Measurements from ENCODE around the gene MEI1.

MEI1 gene

GRCh38 chr22:41772645-41773044 lies 73.3 kb downstream of the MEI1 start:
- no peak for TF ChIP-seq NFIC (IDR thresholded peaks at IDR 0.05)
- no peak for TF ChIP-seq ZBTB7A (IDR thresholded peaks at IDR 0.05; ENCODE audit: low read depth)
- no peak for TF ChIP-seq EGR1 (IDR thresholded peaks at IDR 0.05)
- no peak for TF ChIP-seq FOXM1 (IDR thresholded peaks at IDR 0.05; ENCODE audit: borderline replicate concordance, low read depth)
- no peak for TF ChIP-seq EP300 (IDR thresholded peaks at IDR 0.05; ENCODE audit: borderline replicate concordance)
- TF ChIP-seq CREB1 (IDR thresholded peaks at IDR 0.05; ENCODE audit: low read depth) = no peak

DNA sequence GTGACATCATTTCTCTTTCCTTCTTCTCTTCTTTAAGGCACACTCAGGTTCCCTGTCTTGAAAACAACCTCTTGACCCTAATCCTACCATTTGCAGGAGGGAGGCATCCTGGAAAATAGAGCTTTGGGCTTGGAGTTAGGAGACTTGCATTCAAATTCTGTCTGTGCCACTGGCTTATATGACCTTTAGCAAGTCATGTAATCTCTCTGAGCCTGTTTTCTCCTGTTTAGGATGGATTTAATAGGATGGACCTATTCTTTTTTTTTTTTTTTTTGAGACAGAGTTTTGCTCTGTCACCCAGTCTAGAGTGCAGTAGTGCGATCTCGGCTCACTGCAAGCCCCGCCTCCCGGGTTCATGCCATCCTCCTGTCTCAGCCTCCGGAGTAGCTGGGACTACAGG lies 76.0 kb downstream of the MEI1 start:
- TF ChIP-seq YY1 (IDR thresholded peaks at IDR 0.05; ENCODE audit: low read depth) = no peak
- TF ChIP-seq TAF1 (IDR thresholded peaks at IDR 0.05; ENCODE audit: low read depth) = no peak
- TF ChIP-seq ZBTB7A (IDR thresholded peaks at IDR 0.05; ENCODE audit: low read depth) = no peak
- TF ChIP-seq TCF12 (IDR thresholded peaks at IDR 0.05; ENCODE audit: low read depth) = no peak
- TF ChIP-seq, protein P1, sequence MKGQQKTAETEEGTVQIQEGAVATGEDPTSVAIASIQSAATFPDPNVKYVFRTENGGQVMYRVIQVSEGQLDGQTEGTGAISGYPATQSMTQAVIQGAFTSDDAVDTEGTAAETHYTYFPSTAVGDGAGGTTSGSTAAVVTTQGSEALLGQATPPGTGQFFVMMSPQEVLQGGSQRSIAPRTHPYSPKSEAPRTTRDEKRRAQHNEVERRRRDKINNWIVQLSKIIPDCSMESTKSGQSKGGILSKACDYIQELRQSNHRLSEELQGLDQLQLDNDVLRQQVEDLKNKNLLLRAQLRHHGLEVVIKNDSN (IDR thresholded peaks at IDR 0.05) = no peak
- no peak for TF ChIP-seq NFIC (IDR thresholded peaks at IDR 0.05)
- TF ChIP-seq FOXM1 (IDR thresholded peaks at IDR 0.05; ENCODE audit: borderline replicate concordance, low read depth) = no peak
- TF ChIP-seq MAX (IDR thresholded peaks at IDR 0.05) = no peak
- TF ChIP-seq EP300 (IDR thresholded peaks at IDR 0.05; ENCODE audit: borderline replicate concordance) = no peak
- TF ChIP-seq TEAD4 (IDR thresholded peaks at IDR 0.05) = no peak
- no peak for TF ChIP-seq CREB1 (IDR thresholded peaks at IDR 0.05; ENCODE audit: low read depth)
- no peak for TF ChIP-seq EGR1 (IDR thresholded peaks at IDR 0.05)
- no peak for TF ChIP-seq CEBPB (IDR thresholded peaks at IDR 0.05)
- TF ChIP-seq RAD21 (IDR thresholded peaks at IDR 0.05; ENCODE audit: low read depth) = no peak
- TF ChIP-seq, protein P2, sequence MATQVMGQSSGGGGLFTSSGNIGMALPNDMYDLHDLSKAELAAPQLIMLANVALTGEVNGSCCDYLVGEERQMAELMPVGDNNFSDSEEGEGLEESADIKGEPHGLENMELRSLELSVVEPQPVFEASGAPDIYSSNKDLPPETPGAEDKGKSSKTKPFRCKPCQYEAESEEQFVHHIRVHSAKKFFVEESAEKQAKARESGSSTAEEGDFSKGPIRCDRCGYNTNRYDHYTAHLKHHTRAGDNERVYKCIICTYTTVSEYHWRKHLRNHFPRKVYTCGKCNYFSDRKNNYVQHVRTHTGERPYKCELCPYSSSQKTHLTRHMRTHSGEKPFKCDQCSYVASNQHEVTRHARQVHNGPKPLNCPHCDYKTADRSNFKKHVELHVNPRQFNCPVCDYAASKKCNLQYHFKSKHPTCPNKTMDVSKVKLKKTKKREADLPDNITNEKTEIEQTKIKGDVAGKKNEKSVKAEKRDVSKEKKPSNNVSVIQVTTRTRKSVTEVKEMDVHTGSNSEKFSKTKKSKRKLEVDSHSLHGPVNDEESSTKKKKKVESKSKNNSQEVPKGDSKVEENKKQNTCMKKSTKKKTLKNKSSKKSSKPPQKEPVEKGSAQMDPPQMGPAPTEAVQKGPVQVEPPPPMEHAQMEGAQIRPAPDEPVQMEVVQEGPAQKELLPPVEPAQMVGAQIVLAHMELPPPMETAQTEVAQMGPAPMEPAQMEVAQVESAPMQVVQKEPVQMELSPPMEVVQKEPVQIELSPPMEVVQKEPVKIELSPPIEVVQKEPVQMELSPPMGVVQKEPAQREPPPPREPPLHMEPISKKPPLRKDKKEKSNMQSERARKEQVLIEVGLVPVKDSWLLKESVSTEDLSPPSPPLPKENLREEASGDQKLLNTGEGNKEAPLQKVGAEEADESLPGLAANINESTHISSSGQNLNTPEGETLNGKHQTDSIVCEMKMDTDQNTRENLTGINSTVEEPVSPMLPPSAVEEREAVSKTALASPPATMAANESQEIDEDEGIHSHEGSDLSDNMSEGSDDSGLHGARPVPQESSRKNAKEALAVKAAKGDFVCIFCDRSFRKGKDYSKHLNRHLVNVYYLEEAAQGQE (IDR thresholded peaks at IDR 0.05; ENCODE audit: low read depth) = no peak

DNA sequence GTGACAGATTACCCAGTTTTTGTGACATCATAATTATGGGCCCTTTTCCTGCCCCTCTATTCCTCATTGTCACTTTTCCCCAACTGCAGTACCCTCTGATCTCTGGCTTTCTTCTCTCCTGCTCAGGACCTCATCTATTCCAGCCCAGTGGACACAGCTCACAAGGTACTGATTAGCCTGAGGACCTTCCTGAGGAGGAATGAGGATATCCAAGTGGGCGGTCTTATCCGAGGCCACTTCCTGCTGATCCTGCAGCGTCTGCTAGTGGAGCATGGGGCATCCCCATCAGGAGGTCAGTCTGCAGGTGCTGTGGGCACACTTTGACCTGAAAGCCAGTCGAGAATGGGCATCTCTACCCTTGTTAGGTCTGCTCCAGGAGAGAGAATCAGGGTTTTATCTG lies 76.7 kb downstream of the MEI1 start:
- TF ChIP-seq CREB1 (IDR thresholded peaks at IDR 0.05; ENCODE audit: low read depth) = no peak
- TF ChIP-seq TEAD4 (IDR thresholded peaks at IDR 0.05) = no peak
- TF ChIP-seq TAF1 (IDR thresholded peaks at IDR 0.05; ENCODE audit: low read depth) = no peak
- TF ChIP-seq TCF12 (IDR thresholded peaks at IDR 0.05; ENCODE audit: low read depth) = no peak
- no peak for TF ChIP-seq ZBTB7A (IDR thresholded peaks at IDR 0.05; ENCODE audit: low read depth)
- TF ChIP-seq FOXM1 (IDR thresholded peaks at IDR 0.05; ENCODE audit: borderline replicate concordance, low read depth) = no peak
- no peak for TF ChIP-seq MAX (IDR thresholded peaks at IDR 0.05)
- TF ChIP-seq, protein P1 (IDR thresholded peaks at IDR 0.05) = no peak
- TF ChIP-seq, protein P2 (IDR thresholded peaks at IDR 0.05; ENCODE audit: low read depth) = no peak
- TF ChIP-seq NFIC (IDR thresholded peaks at IDR 0.05) = no peak
- TF ChIP-seq RAD21 (IDR thresholded peaks at IDR 0.05; ENCODE audit: low read depth) = no peak
- TF ChIP-seq CEBPB (IDR thresholded peaks at IDR 0.05) = no peak
- no peak for TF ChIP-seq EP300 (IDR thresholded peaks at IDR 0.05; ENCODE audit: borderline replicate concordance)
- TF ChIP-seq YY1 (IDR thresholded peaks at IDR 0.05; ENCODE audit: low read depth) = no peak
- TF ChIP-seq EGR1 (IDR thresholded peaks at IDR 0.05) = no peak

GRCh38 chr22:41776381-41776780 lies 77.1 kb downstream of the MEI1 start:
- TF ChIP-seq CEBPB (IDR thresholded peaks at IDR 0.05) (no peak), TEAD4 (IDR thresholded peaks at IDR 0.05) (no peak), TAF1 (IDR thresholded peaks at IDR 0.05; ENCODE audit: low read depth) (no peak), NFIC (IDR thresholded peaks at IDR 0.05) (no peak), FOXM1 (IDR thresholded peaks at IDR 0.05; ENCODE audit: borderline replicate concordance, low read depth) (no peak), CREB1 (IDR thresholded peaks at IDR 0.05; ENCODE audit: low read depth) (no peak), MAX (IDR thresholded peaks at IDR 0.05) (no peak), TCF12 (IDR thresholded peaks at IDR 0.05; ENCODE audit: low read depth) (no peak), ZBTB7A (IDR thresholded peaks at IDR 0.05; ENCODE audit: low read depth) (no peak), YY1 (IDR thresholded peaks at IDR 0.05; ENCODE audit: low read depth) (no peak), RAD21 (IDR thresholded peaks at IDR 0.05; ENCODE audit: low read depth) (no peak), EP300 (IDR thresholded peaks at IDR 0.05; ENCODE audit: borderline replicate concordance) (no peak), EGR1 (IDR thresholded peaks at IDR 0.05) (no peak)
- TF ChIP-seq, protein P1 (IDR thresholded peaks at IDR 0.05) = no peak
- TF ChIP-seq, protein P2 (IDR thresholded peaks at IDR 0.05; ENCODE audit: low read depth) = no peak

Data from Ishikawa (cell line).